22Rv1 (cell line): ENCODE measurements around the gene ABHD14A.
"Not testable (repeated sequence)": the region's sequence is repeated elsewhere in the genome, so short reads cannot be mapped to it uniquely, and the experiment has no call there.

Source experiments
- CTCF ChIP-seq: fragments of 450-650 bp; IDR thresholded peaks from 2 replicates; pipeline ENCODE4 v1.5.1; 2017; ENCODE audit warnings: mild to moderate bottlenecking
- ZFX ChIP-seq: fragments of 450-650 bp; IDR thresholded peaks from 2 replicates; pipeline ENCODE4 v1.6.1; 2017; ENCODE audit warnings: antibody characterized with exemption, borderline replicate concordance

GRCh38 chr3:51990501-51990971 lies 15.7 kb downstream of the ABHD14A start:
- not testable (repeated sequence) for TF ChIP-seq CTCF, ZFX
